Sciatic nerve (tissue), 2 donors: ENCODE measurements around the gene FAM234B. TPM values are rescaled to one million over a fixed set of nuclear protein-coding genes. Genes with fewer than 3 reads are reported as not detected.
"Not testable (repeated sequence)": the region's sequence is repeated elsewhere in the genome, so short reads cannot be mapped to it uniquely, and the experiment has no call there.

ENCODE experiments used
- ATAC-seq: fragments of 200-7000 bp; cut with Tn5 transposase; one replicate; pipeline ENCODE4 v1.9.1; 2020; ENCODE audit warnings: mild to moderate bottlenecking, moderate library complexity
- DNase-seq: peaks from one replicate; pipeline ENCODE4 v3.0.0-alpha.2; 2020; ENCODE audit warnings: low spot score
- intact Hi-C: fragments of 100-400 bp; cut with DNase I; formaldehyde crosslinking; loops from one replicate; pipeline ENCODE4 v1.14.2; 2022
- total RNA-seq: library from RNA; stranded (reverse); fragmentation: NEBNext Ultra II Directional; extraction: Animal tissue kit (Norgen Biotek cat#: 25700); gene quantifications from one replicate; pipeline ENCODE4 v1.2.1, GENCODE V29; 2021
- donor health status: DM: no; HTN: no; CAD: no.
- donor health status: DM: no; HTN: no; CAD: no.

The FAM234B gene
- total RNA-seq, 1 donor from 2014 or later: 7.8 TPM

DNA sequence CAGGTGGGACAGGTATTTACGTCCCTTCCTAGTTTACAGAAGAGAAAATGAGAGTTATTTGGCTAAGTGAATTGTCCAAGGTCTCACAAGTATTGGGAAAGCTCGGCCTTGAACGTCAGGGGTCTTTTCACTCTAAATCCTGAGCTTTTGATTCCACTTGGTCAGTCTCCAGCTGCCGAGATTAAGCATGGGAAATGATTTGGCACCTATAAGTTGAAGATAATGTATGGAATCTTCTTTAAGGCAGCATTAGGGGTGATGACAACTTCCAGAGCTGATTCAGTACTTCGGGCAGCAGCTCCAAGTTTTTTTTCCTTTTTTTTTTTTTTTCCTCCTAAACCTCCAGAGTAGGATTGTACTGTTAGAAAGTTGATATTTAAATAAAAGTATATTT is 722 bp downstream of the FAM234B start:
- intact Hi-C loops: no loop called here
- ATAC-seq (no peak), DNase-seq (no peak)

DNA sequence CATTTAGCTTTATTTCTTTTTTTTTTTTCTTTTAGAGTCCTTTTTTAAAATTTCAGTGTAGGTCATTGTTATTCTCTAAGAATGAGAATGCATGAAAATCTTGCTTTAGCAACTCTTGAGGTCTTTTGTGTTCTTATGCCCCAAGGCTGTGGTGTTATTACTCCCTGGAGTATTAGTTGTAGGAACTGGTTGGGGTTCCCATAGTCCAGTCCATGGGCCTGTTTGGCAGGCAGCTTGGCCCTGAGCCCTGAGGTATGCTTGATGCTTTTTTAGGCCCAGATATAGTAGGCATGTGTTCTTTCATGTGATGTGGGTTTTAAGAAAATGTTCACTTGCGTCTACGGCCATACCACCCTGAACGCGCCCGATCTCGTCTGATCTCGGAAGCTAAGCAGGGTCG is 1.6 kb downstream of the FAM234B start:
- intact Hi-C loops: no loop called here
- ATAC-seq (no peak), DNase-seq (no peak)

DNA sequence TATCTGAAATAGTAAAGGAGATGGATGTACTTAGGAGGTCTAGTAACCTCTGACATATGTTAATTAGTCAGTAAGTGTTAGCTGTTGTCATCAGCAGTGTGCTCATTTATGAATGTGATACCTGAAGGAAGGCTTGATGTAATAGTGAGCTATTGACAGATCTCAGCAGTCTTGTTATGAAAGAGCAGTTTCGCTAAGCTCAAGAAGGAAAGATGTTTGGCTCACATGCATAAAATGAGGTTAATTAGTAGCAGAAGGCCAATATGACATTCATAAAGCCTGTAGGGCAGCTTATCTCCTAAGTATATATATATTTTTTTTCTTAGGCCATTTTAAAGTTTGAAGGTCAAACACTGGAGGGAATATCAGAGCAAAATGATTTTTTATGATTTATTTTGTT is 2.8 kb downstream of the FAM234B start:
- intact Hi-C loops: no loop called here
- DNase-seq (no peak), ATAC-seq (no peak)

DNA sequence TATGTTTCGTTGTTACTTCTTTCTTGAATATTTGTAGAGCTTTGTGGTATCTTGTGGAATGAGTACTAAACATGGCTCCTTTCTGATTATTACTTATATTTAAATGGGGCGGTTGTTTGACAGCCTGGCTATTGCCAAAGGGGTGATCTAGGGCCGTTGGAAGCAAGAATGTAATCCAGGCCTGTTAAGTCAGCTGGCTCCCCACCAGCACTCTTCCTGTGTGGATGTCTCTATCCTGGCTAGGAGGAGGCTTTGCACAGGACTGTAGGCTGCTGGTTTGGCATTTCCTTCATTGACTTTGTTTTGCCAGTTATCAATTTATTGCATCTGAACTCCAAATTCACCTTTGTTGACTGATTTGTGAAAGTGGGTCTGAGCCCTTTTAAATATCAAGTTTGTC is 5.6 kb downstream of the FAM234B start:
- ATAC-seq (no peak), DNase-seq (no peak)
- intact Hi-C loops: no loop called here

DNA sequence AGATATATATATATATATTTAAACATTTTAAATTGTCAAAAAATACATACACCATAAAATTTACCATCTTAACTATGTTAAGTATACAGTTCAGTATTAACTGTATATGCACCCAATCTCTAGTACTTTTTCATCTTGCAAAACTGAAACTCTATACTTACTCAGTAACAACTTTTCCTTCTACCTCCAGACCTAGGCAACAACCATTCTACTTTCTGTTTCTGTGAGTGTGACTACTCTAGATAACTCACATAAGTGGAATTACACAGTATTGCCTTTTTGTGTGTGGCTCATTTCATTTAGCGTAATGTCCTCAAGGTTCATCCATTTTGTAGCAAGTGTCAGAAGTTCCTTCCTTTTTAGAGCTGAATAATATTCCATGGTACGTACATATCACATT is 8.2 kb downstream of the FAM234B start:
- intact Hi-C loops: no loop called here
- DNase-seq (no peak), ATAC-seq (no peak)

DNA sequence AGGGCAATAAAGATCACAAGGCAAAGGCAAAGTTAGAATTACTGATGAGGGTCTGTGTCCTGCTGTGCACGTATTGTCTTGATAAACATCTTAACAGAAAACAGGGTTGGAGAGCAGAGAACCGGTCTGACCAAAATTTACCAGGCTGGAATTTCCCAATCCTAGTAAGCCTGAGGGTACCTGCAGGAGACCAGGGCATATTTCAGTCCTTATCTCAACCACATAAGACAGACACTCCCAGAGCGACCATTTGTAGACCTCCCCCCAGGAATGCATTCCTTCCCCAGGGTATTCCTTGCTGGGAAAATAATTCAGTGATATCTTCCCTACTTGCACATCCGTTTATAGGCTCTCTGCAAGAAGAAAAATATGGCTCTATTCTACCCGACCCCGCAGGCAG is 9.4 kb downstream of the FAM234B start:
- ATAC-seq, DNase-seq, intact Hi-C loops: not testable (repeated sequence)

DNA sequence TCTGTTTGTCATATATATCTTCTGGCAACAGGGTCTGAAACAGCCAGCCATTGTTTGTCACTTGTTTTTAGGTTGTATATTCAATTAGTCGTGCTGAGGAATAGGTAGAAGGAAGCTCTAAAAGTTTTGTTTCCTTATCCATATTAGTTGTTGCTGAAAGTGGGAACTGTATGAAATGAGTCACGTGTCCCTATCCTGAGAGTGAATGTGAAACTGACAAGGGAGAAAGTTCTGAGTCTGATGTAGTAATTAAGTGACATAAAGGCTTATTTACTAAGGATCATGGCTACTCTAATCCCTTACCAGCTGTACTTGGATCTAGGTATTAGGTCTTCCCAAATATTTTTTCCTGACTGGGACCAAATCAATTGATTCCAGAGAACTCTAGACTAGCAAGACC is 16.4 kb downstream of the FAM234B start:
- no peak for ATAC-seq
- no peak for DNase-seq
- intact Hi-C loops: no loop called here

DNA sequence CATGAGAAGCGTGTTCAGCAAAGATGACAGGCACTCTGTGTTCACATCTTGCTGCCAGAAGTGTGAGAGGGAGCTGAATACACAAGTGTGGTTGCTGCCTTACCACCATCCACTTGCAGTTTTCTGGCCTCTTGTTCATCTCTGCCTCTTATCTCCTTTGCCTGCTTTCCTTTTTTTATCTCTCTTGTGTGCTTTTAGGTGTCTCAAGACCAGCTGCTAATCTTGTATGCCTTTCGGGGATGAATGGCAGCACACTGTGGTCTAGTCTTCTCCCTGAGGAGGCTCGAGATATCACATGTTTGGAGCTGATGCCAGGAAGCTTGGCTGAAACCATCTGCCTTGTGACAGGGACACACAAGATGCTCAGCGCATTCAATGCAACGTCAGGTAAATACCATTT is 17.2 kb downstream of the FAM234B start:
- no peak for ATAC-seq
- DNase-seq: no peak
- intact Hi-C loops: no loop called here

DNA sequence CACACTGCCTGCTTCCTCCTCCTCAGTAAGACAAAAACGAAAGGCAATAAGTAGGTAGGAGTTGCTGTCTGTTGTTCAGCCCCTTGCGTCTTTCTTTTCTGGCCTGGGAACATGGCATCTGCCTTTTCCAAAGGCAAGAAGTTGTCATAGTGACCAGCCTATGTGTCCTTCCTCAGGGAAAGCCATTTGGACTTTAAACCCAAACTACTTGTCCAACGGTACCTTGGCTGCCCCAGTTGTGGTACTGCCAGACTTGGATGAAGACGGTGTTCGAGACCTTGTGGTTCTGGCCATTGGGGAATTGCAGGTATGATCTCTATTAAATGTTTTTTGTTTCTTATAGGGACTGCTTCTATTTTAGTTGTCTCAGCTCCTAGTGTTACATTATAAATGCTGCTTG is 18.5 kb downstream of the FAM234B start:
- ATAC-seq: no peak

DNA sequence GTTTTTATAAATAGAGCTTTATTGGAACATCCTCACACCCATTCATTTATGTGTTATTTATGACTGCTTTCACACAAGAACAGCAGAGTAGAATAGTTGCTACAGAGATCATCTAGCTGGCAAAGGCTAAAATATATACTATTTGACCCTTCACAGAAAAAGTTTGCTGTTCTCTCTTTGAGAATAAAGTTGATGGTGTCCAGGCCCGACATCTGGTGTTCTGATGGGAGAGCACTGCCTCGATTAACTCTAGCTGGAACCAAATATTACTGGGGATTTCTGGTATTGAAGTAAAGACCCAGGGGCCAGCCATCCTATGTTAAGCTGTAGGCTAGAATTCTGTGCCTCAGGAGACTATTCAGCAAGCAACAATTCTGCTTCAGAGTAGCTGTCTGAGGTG is 21.8 kb downstream of the FAM234B start:
- DNase-seq (no peak), ATAC-seq (no peak)
- intact Hi-C loops: no loop called here

More for the DNA sequence above, 18.5 kb downstream of the FAM234B start:
- DNase-seq: no peak
- intact Hi-C loops: no loop called here

DNA sequence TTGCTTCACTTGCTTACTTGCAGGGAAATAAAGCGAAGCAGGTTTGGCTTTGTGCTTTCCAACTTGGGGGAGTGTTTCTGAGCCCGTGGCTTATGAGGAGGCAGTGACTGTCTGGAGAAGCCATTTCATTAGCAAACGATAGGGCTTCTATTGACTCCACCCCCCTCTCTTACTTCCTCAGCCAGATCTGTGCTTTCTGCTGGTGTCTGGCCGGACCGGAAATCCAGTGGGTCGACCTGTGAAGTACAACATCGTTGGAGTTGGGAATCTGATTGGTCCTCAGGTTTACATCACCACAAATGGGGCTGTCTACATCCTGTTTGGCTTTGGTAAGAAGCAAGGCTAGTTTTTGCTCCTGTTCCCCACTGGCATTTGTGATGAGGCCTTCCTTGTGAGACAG is 22.3 kb downstream of the FAM234B start:
- DNase-seq: no peak
- intact Hi-C loops: no loop called here
- ATAC-seq: no peak

DNA sequence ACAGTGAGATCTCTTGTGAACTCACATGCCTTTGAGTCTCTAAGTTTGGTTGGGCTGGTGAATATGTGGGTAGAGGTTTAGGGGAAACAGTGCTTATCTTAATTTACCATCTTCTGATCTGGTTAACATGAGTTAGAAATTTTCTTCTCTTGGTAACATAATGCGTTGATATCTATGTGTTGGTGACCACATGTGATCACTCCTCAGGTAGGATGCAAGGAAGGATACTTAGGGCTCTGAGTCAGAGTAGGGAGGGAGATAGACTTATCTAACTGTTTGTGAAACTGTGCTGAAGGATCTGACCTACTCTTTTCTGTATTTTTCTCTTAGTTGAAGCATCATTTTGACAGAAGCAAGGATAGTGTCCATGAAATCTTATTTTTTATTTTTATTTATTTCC is 23.1 kb downstream of the FAM234B start:
- ATAC-seq (no peak), DNase-seq (no peak)
- intact Hi-C loops: no loop called here

DNA sequence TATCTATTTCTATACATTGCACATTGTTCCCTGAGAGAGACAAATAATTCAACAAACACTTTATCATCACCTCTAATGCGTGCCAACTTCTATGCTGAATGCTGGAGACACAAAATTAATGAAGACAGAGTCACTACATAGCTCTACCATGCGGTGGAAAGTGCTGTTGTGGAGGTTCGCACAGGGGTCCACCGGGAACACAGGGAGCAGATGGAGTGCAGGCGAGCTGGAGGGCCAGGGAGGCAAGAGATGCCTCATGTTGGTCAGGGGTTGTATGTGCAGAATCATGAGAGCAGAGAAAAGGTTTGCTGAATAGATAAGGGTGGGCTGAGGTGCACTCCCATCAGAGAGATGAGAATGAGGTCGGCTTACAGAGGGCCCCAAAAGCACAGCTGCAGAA is 25.2 kb downstream of the FAM234B start:
- intact Hi-C loops: no loop called here
- DNase-seq (no peak), ATAC-seq (no peak)

DNA sequence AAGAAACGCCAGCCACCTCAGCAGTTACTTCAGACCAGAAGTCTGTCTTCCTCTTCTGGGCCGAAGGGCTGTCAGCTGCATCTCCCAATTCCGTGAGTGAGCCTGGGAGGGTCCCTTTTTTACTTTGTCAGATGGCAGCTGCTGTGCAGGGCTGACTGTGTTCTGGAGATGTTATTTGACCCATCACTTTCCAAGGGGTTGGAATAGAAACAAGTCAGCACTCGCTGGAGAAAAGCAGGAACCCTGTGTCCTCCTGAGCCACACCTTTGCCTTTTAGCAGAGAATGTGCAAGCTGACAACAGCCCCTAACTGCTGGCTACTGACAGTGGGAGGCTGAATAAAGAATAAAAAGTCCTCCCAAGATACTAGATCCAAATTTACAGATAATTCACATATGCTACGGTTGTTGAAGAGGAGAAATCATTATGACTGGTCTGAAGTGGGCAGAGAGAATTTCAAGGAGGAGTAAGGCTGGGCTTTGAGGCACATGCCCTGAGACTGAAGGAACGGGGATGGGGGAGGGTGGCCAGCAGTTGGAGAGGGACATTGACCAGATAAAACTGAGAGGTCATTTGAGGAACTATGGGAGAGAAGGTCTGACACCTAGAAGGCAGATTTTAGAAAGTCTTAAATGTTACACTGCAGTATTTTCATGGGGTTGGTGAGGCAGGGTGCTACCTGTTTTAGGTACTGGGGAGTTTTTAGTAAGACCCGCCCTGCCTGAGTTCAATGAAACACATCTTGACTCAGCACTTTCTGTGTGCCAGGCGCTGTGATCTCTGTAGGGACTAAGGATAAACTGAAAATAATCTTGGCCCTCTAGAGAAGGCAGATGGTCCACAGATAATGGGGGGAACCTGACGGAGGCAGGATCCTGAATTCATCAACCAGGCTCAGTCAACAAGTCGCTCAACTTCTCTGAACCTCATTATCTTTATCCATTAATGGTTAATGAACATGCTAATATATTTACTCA is 27.4 kb downstream of the FAM234B start:
- no peak for ATAC-seq
- intact Hi-C loops: no loop called here
- DNase-seq: no peak

DNA sequence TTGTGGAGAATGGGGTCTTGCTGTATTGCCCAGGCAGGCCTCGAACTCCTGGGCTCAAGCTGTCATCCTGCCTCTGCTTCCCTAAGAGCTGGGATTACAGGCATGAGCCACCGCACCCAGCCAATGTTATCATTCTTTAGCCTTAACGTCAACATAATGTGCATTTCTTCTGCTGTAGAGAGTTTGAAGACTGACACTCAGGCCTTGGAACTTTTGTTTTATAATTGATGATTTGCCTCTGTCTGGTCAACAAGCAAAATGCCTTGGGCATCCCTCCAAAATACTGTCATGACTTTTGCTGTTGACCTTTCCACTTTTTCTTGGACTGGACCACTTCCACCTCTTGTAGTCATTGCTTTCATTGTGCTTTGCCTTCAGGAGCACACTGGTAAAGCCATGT is 29.0 kb downstream of the FAM234B start:
- intact Hi-C loops: no loop called here
- ATAC-seq: no peak
- no peak for DNase-seq

DNA sequence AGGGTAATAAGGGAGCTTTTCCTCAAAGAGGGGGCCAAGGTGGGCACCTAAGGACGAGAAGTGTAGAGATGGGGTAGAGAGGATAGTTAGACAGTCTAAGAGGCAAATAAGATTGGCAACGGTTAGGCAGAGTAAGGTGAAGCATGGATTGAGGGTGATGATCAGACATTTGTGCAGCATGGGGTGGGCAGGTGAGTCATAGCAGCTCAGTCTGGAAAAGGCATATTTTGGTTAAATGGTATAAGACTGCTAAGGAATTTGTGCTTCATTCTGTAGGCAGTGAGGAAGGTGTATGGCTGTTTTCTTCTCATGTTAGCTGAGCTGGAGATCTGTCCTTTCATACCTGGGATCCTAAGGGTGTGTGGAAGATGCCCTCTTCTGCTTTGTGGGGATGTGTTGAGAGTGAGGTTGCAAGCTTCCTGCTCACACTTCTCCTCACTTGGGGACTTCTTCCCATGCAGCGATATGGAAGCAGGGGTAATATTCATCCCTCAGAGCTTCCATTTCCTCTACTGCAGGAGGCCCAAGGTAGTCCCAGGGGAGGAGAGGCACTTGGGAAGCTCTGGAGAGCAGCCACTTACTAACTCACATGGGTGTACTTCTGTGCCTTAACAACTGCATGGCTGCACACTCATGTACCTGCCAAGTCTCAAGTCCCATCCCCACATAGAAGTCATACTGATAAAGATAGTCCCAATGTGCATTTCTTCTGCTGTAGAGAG is 30.4 kb downstream of the FAM234B start:
- ATAC-seq: no peak
- intact Hi-C loops: no loop called here
- no peak for DNase-seq

DNA sequence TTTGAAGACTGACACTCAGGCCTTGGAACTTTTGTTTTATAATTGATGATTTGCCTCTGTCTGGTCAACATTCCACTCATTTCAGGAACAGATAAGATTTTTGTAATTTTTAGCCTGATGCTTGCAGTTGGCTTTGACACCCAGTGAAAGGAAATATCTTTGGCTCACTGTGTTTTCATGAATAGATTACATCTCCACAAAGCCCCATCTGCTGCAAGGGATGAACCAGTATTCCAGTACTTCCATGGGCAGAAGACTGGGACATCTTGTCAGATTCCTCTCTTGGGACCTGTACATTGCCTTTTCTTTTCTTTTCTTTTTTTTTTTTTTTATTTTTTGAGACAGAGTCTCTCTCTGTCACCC is 30.9 kb downstream of the FAM234B start:
- intact Hi-C loops: no loop called here
- ATAC-seq (no peak), DNase-seq (no peak)

DNA sequence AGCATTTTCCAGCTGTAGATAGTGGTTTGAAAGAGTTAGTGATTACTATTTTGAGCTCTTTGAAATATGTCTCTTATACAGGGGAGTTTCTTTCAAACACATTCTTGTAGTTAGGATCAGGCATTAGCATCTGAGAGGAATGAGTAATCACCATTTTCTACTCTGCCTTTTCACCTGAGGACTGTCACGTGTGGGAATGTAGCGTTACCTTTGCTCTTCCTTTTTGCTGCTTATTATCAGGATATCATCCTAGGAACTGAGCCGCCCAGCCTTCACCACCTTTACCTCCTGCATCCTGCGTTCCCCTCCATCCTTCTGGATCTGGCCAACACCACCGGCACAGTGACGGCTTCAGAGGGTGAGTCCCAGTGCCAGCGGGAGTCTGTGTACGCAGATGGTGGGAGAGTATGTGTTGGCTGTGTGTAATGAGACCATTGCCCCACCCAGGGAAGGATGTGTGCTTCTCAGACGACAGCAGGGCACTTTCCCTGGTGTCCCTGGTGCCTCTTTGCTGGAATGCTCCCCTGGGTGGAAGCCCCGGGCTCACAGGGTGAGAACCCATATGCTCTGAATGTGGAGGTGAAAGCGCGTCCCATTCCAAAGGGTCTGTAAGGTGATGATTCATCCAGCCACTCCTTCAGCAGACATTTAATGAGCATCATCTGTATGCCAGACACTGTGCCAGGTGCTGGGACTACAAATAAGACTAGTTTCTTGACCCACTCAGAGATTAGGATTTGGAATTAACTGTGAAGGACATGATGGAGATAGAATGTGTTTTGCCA is 31.8 kb downstream of the FAM234B start:
- DNase-seq (no peak), ATAC-seq (no peak)
- intact Hi-C loops: no loop called here

DNA sequence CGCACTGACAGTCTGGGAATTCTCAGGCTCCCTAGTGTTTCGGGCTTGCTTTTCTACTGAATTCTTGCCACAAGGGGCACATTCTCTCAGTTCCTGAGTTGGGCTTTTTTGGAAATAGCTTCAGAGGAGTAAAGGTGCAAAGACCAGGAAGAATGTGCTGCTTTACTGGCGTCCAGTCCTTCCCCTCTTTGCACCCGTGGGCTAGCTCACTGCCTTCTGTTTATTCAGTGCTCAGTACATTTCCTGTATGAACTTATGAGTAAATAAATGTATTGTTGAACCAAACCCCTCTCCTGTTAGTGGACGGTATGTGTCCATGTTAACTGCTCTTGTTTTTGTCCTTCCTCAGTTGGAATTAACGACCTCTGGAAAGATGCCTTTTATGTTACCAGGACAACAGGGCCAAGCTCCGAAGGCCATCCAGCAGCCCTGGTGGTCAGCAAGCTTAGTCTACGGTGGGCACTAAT is 35.3 kb downstream of the FAM234B start:
- intact Hi-C loops: no loop called here
- DNase-seq (no peak), ATAC-seq (no peak)

DNA sequence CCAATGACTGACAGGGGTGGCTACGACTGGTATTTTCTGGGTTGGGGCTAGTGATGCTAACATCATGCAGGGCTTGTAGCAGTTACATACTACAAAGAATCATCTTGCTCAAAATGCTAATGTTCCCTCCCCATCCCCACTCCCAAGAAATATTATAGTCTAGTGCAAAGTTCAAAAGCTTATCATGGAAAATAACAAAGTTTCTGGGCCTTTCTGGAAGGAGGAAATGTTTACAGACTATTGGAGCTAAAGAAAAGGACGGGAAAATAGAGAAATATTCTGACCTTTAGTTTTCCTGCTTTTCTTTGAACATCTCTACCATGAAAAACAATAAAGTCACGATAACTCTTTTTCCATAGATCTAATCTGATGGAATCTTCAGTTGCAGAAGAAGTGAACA is 36.1 kb downstream of the FAM234B start:
- no peak for ATAC-seq
- DNase-seq: no peak
- intact Hi-C loops: no loop called here
